Adrenal gland (tissue), 12 donors: Measurements from ENCODE around the gene UTF1. TPM values are rescaled to one million over a fixed set of nuclear protein-coding genes. Genes with fewer than 3 reads are reported as not detected.

Experiments used
- DNase-seq, 7 donors: peaks; one replicate each; pipeline ENCODE4 v3.0.0-alpha.2; 2019 to 2020
- H3K27ac ChIP-seq, 5 donors: fragments of 200-600 bp; sonication (generic) in 4 of 5; 1 replicate in 3 of 5; 2 replicates in 2 of 5; pipeline versions ENCODE4 v1.5.1 to v1.8.0; 2016 to 2020; ENCODE audit warnings: mild to moderate bottlenecking in 1 of 5
- H3K27me3 ChIP-seq: fragments of 200-600 bp; 2 replicates; pipeline ENCODE4 v1.8.0; 2021
- H3K36me3 ChIP-seq, 2 donors: fragments of 200-600 bp; replicated peaks in 1 of 2; 1 replicate in 1 of 2; 2 replicates in 1 of 2; pipeline versions ENCODE4 v1.5.1 to v1.8.0; 2018 to 2022
- H3K4me1 ChIP-seq, 2 donors: fragments of 200-600 bp; replicated peaks in 1 of 2; 1 replicate in 1 of 2; 2 replicates in 1 of 2; pipeline versions ENCODE4 v1.5.1 to v1.8.0; 2018 to 2021
- H3K4me3 ChIP-seq, 4 donors: fragments of 200-600 bp; sonication (generic) in 3 of 4; one replicate each; pipeline ENCODE4 v1.5.1; 2016 to 2018
- H3K9me3 ChIP-seq, 3 donors: fragments of 200-600 bp; sonication (generic) in 1 of 3; replicated peaks in 1 of 3; 1 replicate in 2 of 3; 2 replicates in 1 of 3; pipeline versions ENCODE4 v1.5.1 to v1.8.0; 2016 to 2021
- CTCF ChIP-seq, 6 experiments: fragments of 450-650 bp in 4 of 6; fragments of 200-600 bp in 2 of 6; sonication (generic) in 1 of 6; IDR thresholded peaks; 1 replicate in 5 of 6; 2 replicates in 1 of 6; pipeline versions ENCODE4 v1.5.1 to v1.8.0; 2016 to 2021; ENCODE audit warnings: antibody characterized with exemption in 6 of 6, mild to moderate bottlenecking in 2 of 6, moderate library complexity in 1 of 6
- POLR2A ChIP-seq, 2 donors: fragments of 450-650 bp; IDR thresholded peaks; one replicate each; pipeline ENCODE4 v1.6.1; 2017; ENCODE audit warnings: antibody characterized with exemption in 2 of 2, mild to moderate bottlenecking in 2 of 2, moderate library complexity in 1 of 2
- WGBS, 4 donors: extraction: QIAGEN DNeasy Blood & Tissue Kit in 2 of 4; methylation state at CpG; one replicate each; pipeline versions ENCODE4 v1.1.5 to v1.1.7; 2013 to 2017; 5-methylcytosine and 5-hydroxymethylcytosine counted together
- intact Hi-C, 2 donors: fragments of 100-400 bp; cut with DNase I; formaldehyde crosslinking; loops; one replicate each; pipeline versions ENCODE4 v1.14.1 to v1.15.0; 2022 to 2023
- polyA plus RNA-seq, 3 donors: library from polyadenylated mRNA; stranded (reverse); fragments of 200-250 nt in 2 of 3; fragments of 350-450 nt in 1 of 3; fragmentation: Illumina TruSeq in 1 of 3; extraction: RNeasy Lipid Tissue Mini Kit (QIAGEN cat#74804) in 1 of 3; gene quantifications; one replicate each; pipeline ENCODE4 v1.2.3, GENCODE V29; 2013 to 2014
- total RNA-seq, 9 donors: library from RNA; depleted of rRNA in 4 of 9; stranded (reverse); fragments of >200 nt in 4 of 9; fragments of 120-200 nt in 1 of 9; fragmentation: NEBNext Ultra II Directional in 1 of 9; extraction: Animal tissue kit (Norgen Biotek cat#: 25700) in 1 of 9; gene quantifications; one replicate each; pipeline versions ENCODE4 v1.1.0 to v1.2.4, GENCODE V29; 2013 to 2023
- donor health status: healthy with polysubstance abuse.
- donor health status: Bipolar disorder and iron deficiency.
- donor health status: DM: yes; HTN: yes; CAD: no.
- donor health status: DM: no; HTN: no; CAD: no.
- donor health status: DM: no; HTN: no; CAD: no.
- donor health status: DM: yes; HTN: yes; CAD: no.

Gene UTF1
- total and polyA plus RNA-seq, 12 donors = 0.19 to 0.24 TPM; not detected in 10

- H3K27ac ChIP-seq = no peak overlapping the region
- 90 to 92% (median 92%) methylated on average over 7 to 20 of the region's 20 CpGs for WGBS, 4 donors
- no peak for TF ChIP-seq CTCF (IDR thresholded peaks at IDR 0.05)
- no peak for TF ChIP-seq POLR2A (IDR thresholded peaks at IDR 0.05)
- H3K9me3 ChIP-seq = no peaks in the 10 kb centered on the region
- no peaks in the 10 kb centered on the region for H3K36me3 ChIP-seq
- intact Hi-C loops = no loop called here
- no peaks in the 10 kb centered on the region for H3K4me1 ChIP-seq
- H3K27me3 ChIP-seq = no peaks in the 10 kb centered on the region
- no peak overlapping the region for H3K4me3 ChIP-seq
- no peak for DNase-seq
Measured at GRCh38 chr10:133270204-133270603, 40.2 kb downstream of the UTF1 start.

- WGBS, 4 donors = 87 to 98% (median 95%) methylated on average over 5 to 19 of the region's 19 CpGs
- DNase-seq = no peak
- H3K27ac ChIP-seq = no peak overlapping the region
- H3K4me1 ChIP-seq = no peaks in the 10 kb centered on the region
- no peaks in the 10 kb centered on the region for H3K9me3 ChIP-seq
- no peak for TF ChIP-seq CTCF (IDR thresholded peaks at IDR 0.05)
- TF ChIP-seq POLR2A (IDR thresholded peaks at IDR 0.05) = no peak
- intact Hi-C loops = no loop called here
- no peaks in the 10 kb centered on the region for H3K36me3 ChIP-seq
- H3K27me3 ChIP-seq = no peaks in the 10 kb centered on the region
- no peak overlapping the region for H3K4me3 ChIP-seq
Measured at GRCh38 chr10:133270773-133271297, 40.8 kb downstream of the UTF1 start.

DNA sequence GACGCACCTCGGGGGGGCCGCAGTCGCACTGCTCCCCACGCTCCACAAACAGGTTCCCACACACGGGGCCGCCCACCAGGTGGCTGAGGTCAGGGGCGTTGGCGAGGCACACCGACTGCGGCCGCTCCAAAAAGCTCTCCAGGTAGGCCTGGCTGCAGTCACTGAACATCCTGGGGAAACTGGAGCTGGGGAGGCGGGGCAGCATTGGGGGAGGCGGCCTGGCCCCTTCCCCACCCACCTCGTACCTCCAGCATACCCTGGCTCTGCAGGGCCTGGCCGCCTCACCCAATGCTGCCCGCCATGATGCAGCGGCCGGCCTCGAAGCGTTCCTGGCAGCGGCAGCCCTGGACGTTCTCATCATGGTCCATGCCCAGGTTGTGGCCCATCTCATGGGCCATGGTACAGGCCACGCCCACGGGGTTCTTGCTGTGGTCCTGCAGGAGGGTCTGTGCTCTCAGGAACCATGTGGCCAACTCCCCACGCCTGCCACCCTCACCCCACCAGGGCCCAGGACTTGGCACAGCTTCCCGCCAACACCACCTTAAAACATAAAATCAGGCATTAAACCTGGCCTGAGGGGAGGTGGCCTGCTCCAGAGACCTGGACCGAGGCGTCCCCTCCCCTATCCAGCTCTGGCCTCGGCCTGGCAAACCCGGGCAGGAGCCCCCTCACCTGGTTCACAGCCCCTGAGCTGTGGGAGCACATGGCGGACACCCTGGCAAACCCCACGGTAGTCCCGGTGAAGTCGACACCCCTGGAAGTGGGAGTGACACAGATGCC, 41.7 kb downstream of the UTF1 start:
- intact Hi-C loops = no loop called here
- H3K36me3 ChIP-seq = no peaks in the 10 kb centered on the region
- 86 to 90% (median 89%) methylated on average over 20 to 35 of the region's 35 CpGs for WGBS, 4 donors

GRCh38 chr10:133272301-133272963, 42.4 kb downstream of the UTF1 start:
- Histone ChIP-seq H3K27me3 (no peaks in the 10 kb centered on the region), H3K9me3 (no peaks in the 10 kb centered on the region), H3K27ac (no peak overlapping the region), H3K4me1 (peaks cover 0 to 10% of the 10 kb centered on the region in 2 donors), H3K36me3 (no peaks in the 10 kb centered on the region), H3K4me3 (no peak overlapping the region)
- TF ChIP-seq POLR2A (IDR thresholded peaks at IDR 0.05) (no peak), CTCF (IDR thresholded peaks at IDR 0.05) (no peak)
- no peak for DNase-seq
- 82 to 90% (median 87%) methylated on average over 3 to 29 of the region's 29 CpGs for WGBS, 4 donors
- intact Hi-C loops = no loop called here

More for the DNA sequence above, 41.7 kb downstream of the UTF1 start:
- no peak for DNase-seq
- no peak overlapping the region for H3K4me3 ChIP-seq
- no peaks in the 10 kb centered on the region for H3K27me3 ChIP-seq
- no peak overlapping the region for H3K27ac ChIP-seq
- no peaks in the 10 kb centered on the region for H3K9me3 ChIP-seq
- no peak for TF ChIP-seq POLR2A (IDR thresholded peaks at IDR 0.05)
- H3K4me1 ChIP-seq = peaks cover 0 to 5% of the 10 kb centered on the region in 2 donors
